Measurements from ENCODE around the gene ZNF148. TPM values are rescaled to one million over a fixed set of nuclear protein-coding genes. Genes with fewer than 3 reads are reported as not detected.

The ZNF148 gene
- total RNA-seq, 1 experiment from 2014 or later: 19.7 TPM

DNA sequence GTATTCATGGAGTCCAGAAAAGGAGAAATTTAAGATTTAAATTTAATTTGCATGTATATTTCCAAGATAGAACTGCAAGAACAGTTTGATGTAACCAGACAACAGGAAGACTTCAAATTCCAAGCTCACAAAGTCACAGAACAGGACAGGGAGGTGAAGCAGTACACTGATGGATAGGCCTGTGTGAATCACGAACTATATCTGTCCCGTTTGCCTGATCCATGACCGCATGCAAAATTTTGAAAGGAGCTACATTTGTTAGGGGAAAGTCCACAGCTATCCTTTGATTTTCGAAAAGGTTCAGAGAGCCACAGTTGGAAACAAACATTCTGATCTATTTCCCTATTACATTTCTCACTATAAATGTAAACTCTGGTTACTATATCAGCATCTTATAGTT, 83.1 kb downstream of the ZNF148 start (continued):
- TF ChIP-seq ZNF232 (CRISPR knock-in tag; IDR thresholded peaks at IDR 0.05) (no peak), NR1H2 (CRISPR knock-in tag; IDR thresholded peaks at IDR 0.05) (no peak), ZNF121 (CRISPR knock-in tag; IDR thresholded peaks at IDR 0.05) (no peak), TEAD4 (CRISPR knock-in tag; IDR thresholded peaks at IDR 0.05) (no peak), ZNF416 (CRISPR knock-in tag; IDR thresholded peaks at IDR 0.05) (no peak), ZNF263 (CRISPR knock-in tag; IDR thresholded peaks at IDR 0.05; ENCODE audit: low read depth) (no peak), GTF2I (CRISPR knock-in tag; conservative IDR thresholded peaks at IDR 0.05) (no peak), SOX15 (CRISPR knock-in tag; IDR thresholded peaks at IDR 0.05) (no peak)
- TF ChIP-seq, protein P1, sequence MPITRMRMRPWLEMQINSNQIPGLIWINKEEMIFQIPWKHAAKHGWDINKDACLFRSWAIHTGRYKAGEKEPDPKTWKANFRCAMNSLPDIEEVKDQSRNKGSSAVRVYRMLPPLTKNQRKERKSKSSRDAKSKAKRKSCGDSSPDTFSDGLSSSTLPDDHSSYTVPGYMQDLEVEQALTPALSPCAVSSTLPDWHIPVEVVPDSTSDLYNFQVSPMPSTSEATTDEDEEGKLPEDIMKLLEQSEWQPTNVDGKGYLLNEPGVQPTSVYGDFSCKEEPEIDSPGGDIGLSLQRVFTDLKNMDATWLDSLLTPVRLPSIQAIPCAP (CRISPR knock-in tag; IDR thresholded peaks at IDR 0.05): no peak
- TF ChIP-seq, protein P2, sequence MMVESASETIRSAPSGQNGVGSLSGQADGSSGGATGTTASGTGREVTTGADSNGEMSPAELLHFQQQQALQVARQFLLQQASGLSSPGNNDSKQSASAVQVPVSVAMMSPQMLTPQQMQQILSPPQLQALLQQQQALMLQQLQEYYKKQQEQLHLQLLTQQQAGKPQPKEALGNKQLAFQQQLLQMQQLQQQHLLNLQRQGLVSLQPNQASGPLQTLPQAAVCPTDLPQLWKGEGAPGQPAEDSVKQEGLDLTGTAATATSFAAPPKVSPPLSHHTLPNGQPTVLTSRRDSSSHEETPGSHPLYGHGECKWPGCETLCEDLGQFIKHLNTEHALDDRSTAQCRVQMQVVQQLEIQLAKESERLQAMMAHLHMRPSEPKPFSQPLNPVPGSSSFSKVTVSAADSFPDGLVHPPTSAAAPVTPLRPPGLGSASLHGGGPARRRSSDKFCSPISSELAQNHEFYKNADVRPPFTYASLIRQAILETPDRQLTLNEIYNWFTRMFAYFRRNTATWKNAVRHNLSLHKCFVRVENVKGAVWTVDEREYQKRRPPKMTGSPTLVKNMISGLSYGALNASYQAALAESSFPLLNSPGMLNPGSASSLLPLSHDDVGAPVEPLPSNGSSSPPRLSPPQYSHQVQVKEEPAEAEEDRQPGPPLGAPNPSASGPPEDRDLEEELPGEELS (CRISPR knock-in tag; IDR thresholded peaks at IDR 0.05): no peak

DNA sequence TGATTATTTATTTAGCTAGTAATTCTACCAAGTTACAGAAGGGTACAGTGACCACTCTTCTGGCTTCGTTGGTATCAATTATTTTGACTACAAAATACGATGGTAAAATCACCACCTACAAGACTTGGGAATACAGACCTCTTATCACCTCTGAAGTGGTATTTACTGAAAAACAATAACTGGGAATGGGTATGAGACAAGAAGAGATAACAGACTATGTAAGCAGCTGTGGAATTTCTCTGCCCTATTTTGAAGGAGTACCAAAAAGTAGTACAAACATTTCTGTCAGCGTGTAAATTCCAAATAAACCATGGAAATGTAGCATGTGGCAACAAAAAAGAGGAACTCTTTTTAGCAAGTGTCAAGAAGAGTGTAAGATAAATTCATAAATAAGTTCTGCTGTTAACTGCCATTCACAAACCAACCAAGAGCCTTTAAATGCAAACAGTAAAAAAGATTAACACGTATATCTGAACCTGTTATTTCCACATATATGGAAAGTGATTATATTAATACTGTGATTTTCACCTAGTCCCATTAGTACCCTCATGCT, 85.6 kb downstream of the ZNF148 start:
- peaks cover 6% of the 10 kb centered on the region; the same call in 1 of the 2 replicates for H3K36me3 Mint-ChIP-seq
- ATAC-seq (no peak), DNase-seq (ENCODE audit: low spot score) (no peak)
- H3K4me1 Mint-ChIP-seq: peaks cover 4% of the 10 kb centered on the region
- ChIA-PET POLR2A (no interaction called here), CTCF (no interaction called here)
- no peaks in the 10 kb centered on the region for H3K9me3 Mint-ChIP-seq
- H3K4me3 Mint-ChIP-seq: no peak overlapping the region
- no peaks in the 10 kb centered on the region for H3K27me3 Mint-ChIP-seq (ENCODE audit: low read depth)
- TF ChIP-seq, protein P3, sequence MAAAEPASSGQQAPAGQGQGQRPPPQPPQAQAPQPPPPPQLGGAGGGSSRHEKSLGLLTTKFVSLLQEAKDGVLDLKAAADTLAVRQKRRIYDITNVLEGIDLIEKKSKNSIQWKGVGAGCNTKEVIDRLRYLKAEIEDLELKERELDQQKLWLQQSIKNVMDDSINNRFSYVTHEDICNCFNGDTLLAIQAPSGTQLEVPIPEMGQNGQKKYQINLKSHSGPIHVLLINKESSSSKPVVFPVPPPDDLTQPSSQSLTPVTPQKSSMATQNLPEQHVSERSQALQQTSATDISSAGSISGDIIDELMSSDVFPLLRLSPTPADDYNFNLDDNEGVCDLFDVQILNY (CRISPR knock-in tag; IDR thresholded peaks at IDR 0.05): no peak
- TF ChIP-seq RELA (CRISPR knock-in tag; IDR thresholded peaks at IDR 0.05; ENCODE audit: borderline replicate concordance) (no peak), SOX15 (CRISPR knock-in tag; IDR thresholded peaks at IDR 0.05) (no peak), RORB (CRISPR knock-in tag; IDR thresholded peaks at IDR 0.05) (no peak), TEAD1 (CRISPR knock-in tag; IDR thresholded peaks at IDR 0.05) (no peak), HMGA2 (CRISPR knock-in tag; IDR thresholded peaks at IDR 0.05) (no peak)
- TF ChIP-seq, protein P4, sequence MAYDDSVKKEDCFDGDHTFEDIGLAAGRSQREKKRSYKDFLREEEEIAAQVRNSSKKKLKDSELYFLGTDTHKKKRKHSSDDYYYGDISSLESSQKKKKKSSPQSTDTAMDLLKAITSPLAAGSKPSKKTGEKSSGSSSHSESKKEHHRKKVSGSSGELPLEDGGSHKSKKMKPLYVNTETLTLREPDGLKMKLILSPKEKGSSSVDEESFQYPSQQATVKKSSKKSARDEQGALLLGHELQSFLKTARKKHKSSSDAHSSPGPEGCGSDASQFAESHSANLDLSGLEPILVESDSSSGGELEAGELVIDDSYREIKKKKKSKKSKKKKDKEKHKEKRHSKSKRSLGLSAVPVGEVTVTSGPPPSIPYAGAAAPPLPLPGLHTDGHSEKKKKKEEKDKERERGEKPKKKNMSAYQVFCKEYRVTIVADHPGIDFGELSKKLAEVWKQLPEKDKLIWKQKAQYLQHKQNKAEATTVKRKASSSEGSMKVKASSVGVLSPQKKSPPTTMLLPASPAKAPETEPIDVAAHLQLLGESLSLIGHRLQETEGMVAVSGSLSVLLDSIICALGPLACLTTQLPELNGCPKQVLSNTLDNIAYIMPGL (CRISPR knock-in tag; IDR thresholded peaks at IDR 0.05): no peak
- TF ChIP-seq, protein P5, sequence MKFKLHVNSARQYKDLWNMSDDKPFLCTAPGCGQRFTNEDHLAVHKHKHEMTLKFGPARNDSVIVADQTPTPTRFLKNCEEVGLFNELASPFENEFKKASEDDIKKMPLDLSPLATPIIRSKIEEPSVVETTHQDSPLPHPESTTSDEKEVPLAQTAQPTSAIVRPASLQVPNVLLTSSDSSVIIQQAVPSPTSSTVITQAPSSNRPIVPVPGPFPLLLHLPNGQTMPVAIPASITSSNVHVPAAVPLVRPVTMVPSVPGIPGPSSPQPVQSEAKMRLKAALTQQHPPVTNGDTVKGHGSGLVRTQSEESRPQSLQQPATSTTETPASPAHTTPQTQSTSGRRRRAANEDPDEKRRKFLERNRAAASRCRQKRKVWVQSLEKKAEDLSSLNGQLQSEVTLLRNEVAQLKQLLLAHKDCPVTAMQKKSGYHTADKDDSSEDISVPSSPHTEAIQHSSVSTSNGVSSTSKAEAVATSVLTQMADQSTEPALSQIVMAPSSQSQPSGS (CRISPR knock-in tag; IDR thresholded peaks at IDR 0.05; ENCODE audit: borderline replicate concordance, low read depth): no peak
- TF ChIP-seq, protein P6, sequence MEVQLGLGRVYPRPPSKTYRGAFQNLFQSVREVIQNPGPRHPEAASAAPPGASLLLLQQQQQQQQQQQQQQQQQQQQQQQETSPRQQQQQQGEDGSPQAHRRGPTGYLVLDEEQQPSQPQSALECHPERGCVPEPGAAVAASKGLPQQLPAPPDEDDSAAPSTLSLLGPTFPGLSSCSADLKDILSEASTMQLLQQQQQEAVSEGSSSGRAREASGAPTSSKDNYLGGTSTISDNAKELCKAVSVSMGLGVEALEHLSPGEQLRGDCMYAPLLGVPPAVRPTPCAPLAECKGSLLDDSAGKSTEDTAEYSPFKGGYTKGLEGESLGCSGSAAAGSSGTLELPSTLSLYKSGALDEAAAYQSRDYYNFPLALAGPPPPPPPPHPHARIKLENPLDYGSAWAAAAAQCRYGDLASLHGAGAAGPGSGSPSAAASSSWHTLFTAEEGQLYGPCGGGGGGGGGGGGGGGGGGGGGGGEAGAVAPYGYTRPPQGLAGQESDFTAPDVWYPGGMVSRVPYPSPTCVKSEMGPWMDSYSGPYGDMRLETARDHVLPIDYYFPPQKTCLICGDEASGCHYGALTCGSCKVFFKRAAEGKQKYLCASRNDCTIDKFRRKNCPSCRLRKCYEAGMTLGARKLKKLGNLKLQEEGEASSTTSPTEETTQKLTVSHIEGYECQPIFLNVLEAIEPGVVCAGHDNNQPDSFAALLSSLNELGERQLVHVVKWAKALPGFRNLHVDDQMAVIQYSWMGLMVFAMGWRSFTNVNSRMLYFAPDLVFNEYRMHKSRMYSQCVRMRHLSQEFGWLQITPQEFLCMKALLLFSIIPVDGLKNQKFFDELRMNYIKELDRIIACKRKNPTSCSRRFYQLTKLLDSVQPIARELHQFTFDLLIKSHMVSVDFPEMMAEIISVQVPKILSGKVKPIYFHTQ (CRISPR knock-in tag; IDR thresholded peaks at IDR 0.05): no peak
- TF ChIP-seq, protein P7, sequence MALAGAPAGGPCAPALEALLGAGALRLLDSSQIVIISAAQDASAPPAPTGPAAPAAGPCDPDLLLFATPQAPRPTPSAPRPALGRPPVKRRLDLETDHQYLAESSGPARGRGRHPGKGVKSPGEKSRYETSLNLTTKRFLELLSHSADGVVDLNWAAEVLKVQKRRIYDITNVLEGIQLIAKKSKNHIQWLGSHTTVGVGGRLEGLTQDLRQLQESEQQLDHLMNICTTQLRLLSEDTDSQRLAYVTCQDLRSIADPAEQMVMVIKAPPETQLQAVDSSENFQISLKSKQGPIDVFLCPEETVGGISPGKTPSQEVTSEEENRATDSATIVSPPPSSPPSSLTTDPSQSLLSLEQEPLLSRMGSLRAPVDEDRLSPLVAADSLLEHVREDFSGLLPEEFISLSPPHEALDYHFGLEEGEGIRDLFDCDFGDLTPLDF (CRISPR knock-in tag; IDR thresholded peaks at IDR 0.05): no peak
- TF ChIP-seq, protein P8, sequence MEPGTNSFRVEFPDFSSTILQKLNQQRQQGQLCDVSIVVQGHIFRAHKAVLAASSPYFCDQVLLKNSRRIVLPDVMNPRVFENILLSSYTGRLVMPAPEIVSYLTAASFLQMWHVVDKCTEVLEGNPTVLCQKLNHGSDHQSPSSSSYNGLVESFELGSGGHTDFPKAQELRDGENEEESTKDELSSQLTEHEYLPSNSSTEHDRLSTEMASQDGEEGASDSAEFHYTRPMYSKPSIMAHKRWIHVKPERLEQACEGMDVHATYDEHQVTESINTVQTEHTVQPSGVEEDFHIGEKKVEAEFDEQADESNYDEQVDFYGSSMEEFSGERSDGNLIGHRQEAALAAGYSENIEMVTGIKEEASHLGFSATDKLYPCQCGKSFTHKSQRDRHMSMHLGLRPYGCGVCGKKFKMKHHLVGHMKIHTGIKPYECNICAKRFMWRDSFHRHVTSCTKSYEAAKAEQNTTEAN (CRISPR knock-in tag; IDR thresholded peaks at IDR 0.05): no peak
- H3K27ac Mint-ChIP-seq: peak overlapping the region; percentile 25; the same call in 1 of the 2 replicates
